ENCODE data around the gene POM121.
"Not testable (repeated sequence)": the region's sequence is repeated elsewhere in the genome, so short reads cannot be mapped to it uniquely, and the experiment has no call there.

The POM121 gene

DNA sequence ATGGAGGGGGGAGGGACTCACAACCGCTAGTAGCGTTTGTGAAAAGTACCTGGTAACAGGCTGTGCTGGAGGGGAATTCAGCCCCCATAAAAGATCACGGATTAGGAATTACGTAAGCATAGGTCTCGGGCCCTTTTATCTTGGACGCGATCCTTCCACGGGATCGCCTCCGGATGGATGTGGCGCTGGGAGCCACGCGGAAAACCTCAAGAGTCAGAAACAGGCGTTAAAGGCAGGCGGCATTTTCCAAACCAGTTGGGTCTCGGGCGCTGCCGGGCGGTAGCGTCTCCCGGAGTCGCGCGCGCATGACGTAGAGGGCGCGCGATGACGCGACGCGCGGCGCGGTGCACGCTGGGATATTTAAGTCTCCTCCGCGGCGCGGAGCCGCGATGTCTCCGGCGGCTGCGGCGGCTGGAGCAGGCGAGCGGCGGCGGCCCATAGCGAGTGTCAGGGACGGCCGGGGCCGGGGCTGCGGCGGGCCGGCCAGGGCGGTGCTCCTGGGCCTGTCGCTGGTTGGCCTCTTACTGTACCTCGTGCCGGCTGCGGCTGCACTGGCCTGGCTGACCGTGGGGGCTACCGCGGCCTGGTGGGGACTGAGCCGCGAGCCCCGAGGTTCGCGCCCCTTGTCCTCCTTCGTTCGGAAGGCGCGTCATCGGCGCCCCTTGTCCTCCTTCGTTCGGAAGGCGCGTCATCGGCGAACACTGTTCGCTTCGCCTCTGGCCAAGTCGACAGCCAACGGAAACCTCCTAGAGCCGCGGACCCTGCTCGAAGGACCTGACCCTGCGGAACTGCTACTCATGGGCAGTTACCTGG, at the start of gene POM121:
Gene POM121, plus strand, starts transcription at position 363 of the 813 bp plus-strand sequence. Its CDS starts 27 bp downstream, at position 390.
- peak; percentile 79 for DNase-seq

DNA sequence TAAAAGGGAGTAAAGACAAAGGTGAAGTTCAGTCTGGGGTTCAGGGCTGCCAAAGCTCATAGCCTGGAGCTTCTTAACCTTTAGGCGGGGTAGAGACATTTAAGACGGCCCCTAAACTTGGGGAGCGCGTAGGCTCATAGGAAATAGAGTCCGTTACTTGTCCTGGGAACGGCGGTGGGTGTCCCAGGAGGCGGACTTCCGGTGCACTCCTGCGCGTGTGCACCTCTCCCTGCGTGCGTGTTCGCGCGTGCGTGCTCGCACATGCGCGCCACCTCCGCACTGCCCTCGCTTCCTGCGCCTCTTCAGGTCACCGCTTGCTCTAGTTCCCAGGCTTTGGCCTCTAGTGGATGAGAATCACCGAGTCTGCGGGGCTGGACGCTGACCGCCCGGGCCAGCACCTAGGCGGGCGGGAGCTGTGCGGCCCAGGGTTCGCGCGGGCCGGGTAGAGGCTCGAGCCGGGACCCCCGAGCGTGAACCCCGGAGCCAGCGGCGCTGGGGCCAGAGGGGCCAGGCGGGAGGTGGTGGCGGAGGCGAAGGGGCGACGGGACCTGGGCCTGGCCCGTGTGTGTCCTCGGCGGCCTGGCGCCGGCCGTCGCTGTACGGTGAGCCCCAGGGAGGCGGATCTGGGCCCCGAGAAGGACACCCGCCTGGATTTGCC, 45.7 kb upstream of the POM121 start:
- peak; percentile 65 for DNase-seq

DNA sequence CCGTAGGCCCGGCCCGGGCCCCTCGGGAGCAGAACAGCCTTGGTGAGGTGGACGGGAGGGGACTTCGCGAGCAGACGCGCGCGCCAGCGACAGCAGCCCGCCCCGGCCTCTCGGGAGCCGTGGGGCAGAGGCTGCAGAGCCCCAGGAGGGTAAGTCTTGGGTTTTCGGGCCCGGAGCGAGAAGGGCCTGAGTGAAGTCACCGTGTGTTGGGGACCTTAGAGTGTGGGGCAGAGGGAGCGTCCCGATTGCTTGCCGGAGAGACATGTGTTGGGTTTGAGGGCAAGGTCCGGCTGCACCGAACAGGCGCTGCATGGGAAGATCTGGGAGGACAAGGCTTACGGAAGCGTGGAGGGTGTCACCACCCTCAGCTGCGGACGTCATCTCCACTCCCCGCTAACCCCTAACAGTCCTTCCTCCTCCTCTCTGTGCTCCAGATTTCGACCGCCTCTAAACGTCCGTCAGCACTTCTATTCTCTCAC, 45.1 kb upstream of the POM121 start:
- peak; percentile 39 for DNase-seq

DNA sequence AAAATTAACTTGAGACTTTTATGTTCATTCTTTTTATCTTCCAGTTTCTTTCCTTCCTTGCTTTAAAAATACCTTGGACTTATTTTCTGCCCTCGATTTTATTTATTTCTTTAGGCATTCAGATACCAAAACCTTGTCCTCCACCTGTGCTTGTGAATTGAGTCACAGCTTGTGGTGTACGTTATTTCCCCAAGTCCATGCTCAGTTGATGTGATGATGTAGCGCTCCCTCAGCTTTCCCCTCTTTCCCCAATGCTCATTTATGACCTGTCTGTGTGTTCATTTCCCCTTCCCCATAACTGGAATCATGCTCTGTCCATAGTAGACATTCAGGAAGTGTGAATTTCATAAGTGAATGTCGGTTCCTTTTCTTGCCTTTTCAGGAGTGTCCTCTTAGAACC, 33.1 kb upstream of the POM121 start:
- not testable (repeated sequence) for DNase-seq

DNA sequence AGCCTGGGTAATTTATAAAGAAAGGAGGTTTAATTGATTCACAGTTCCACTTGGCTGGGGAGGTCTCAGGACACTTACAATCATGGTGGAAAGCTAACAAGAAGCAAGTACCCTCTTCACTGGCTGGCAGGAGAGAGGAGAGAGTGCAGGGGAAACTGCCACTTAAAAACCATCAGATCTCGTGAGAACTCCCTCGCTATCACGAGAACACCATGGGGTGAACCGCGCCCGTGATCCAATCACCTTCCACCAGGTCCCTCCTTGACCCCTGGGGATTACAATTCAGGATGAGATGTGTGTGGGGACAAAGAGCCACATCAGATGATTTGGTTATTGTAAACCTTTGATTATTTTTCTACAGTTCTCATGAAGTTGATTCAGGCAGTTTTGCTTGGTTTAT, 20.2 kb upstream of the POM121 start:
- not testable (repeated sequence) for DNase-seq

DNA sequence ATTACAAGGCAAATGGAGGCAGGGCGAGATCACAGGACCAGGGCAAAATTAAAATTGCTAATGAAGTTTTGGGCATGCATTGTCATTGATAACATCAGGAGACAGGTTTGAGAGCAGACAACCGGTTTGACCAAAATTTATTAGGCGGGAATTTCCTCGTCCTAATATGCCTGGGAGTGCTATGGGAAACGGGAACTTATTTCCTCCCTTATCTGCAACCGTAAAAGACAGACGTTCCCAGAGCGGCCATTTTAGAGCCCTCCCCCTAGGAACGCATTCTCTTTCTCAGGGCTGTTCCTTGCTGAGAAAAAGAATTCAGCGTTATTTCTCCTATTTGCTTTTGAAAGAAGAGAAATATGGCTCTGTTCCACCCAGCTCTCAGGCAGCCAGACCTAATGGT, 16.5 kb upstream of the POM121 start:
- not testable (repeated sequence) for DNase-seq

DNA sequence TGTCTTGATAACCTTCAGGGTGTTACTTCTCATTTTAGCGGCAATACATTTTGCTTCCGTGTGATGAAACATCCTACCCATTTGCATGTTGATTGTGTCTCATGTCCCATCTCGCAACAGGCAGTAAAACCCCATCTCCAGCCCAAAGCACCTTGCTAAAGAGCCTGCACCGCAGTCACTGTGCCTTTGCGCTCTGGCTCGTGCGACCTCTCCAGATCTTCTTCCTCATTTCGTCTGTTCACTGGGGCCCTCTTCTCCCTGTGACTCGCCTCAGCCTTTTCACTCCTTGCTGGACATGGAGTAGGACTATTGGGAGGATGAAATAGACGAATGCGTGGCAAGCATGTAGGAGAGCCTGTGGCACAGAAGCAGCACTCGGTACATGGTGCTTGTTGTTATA, 13.5 kb upstream of the POM121 start:
- DNase-seq: not testable (repeated sequence)

DNA sequence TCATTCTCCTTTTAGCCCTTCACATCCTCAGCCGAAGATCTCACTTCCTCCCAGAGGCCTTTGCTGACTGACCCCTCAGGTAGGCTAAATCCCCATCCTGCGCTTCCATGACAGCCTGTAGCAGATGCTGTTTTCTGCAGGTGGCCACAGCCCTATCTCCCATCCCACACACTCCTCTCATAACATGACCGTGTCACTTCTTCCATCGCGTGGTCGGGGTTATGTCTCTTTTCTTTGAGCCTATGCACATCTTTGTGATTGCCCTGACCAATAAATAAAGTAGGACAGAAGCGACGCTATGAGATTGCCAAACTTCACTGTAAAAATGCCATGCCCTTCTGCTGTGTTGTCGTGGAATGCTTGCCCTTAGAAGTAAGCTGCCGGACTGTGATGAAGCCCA, 11.1 kb upstream of the POM121 start:
- DNase-seq: not testable (repeated sequence)

DNA sequence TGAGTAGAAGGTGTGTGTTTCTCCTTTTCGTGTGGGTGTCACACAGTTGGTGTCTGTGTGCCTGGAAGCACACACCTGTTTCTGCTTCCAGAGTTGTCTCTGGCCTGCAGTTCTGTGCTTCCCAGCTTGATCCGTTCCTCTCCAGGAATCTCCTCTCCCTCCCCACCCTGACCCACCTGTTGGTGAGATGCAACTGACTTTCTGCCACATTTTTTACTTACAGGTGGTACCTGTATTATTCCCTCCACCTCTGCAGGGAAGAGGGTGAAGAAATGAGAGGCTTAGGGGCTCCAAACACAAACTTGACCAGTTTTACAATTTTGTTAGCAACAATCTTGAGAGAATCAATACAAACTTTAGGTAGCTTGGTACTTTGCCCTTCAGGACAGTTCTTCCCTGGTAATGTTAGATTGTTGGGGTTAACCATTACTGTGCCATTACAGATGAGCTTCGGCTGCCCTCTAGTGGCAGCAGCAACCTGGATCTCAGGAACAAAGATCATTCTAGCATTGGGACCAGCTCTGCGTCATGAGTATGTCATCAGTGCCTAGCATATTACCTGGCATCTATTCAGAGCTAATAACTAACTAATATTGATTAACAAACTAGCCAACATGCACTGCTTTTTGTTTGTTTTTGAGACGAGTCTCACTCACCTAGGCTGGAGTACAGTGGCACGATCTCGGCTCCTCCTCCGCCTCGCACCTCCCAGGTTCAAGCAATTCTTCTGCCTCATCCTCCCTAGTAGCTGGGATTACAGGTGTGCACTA, 10.0 kb upstream of the POM121 start:
- peak; percentile 55 for DNase-seq

DNA sequence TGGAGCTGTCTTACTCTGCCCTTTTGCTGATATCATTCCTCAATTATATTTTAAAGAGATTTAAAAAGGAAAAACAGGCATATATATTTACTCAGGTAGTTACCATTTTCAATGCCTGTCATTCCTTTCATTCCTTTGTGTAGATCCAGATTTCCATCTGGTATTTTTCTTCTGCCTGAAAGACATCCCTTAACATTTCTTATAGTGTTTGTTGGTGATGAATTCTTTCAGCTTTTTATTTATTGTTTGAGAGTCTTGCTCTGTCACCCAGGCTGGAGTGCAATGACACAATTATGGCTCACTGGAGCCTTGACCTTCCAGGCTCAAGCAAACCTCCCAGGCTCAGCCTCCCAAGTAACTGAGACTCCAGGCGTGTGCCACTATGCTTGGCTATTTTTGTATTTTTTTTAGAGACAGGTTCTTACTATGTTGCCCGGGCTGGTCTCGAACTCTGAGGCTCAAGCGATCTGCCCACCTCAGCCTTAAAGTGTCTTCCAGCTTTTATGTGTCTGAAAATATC, 5.6 kb upstream of the POM121 start:
- no peak for DNase-seq

DNA sequence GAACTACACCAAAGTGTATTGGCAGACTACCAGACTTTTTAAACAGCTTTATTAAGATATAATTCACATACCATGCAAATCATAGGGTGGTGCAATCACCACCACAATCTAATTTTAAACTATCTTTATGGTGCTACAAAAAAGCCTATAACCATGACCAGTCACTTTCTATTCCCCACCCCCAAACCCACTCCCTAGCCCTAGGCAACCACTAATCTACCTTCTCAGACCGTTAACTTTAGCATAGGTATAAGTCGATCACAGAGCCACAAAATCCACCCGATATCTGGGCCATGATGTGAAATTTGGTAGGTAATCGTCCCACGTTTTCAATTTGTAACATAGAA, 536 bp upstream of the POM121 start:
- DNase-seq: no peak

DNA sequence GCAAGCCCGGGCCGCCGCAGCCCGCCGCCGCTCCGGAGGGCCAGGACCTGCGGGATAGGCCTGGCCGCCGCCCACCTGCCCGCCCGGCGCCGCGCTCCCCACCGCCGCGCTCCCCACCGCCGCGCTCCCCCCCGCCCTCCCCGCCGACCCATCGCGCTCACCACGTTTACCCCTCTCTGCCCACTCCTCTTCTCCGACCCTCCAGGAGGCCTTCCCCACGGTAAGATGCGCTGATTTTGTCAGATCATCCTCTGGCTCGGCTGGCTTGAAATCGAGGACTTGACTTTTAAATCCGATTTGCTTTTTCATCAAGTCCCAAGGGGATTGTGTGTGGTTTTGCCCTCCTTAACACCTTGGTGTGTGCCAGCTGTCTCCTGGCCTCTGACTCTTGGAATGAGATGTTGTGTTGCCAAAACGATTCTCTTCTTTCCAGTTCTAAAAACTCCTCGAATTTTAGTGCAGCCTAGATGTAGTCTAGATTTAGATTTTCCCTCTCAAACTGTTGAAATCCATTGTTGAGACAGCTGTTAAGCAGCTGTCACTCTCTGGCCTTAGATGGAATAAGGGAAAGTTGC, 738 bp downstream of the POM121 start:
- no peak for DNase-seq

DNA sequence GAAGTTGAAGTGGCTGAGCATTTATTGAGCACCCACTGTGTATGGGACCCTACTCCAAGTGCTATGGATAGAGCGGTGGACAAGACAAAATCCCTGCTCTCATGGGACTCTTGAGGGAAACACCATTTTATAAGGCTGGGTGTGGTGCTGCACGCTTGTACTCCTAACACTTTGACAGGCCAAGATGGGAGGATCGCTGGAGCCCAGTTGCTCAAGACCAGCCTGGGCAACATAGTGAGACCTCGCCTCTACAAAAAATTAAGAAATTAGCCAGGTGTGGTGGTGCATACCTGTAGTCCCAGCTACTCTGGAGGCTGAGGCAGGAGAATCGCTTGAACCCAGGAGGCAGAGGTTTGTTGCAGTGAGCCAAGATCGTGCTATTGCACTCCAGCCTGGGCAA, 2.9 kb downstream of the POM121 start:
- DNase-seq: not testable (repeated sequence)

DNA sequence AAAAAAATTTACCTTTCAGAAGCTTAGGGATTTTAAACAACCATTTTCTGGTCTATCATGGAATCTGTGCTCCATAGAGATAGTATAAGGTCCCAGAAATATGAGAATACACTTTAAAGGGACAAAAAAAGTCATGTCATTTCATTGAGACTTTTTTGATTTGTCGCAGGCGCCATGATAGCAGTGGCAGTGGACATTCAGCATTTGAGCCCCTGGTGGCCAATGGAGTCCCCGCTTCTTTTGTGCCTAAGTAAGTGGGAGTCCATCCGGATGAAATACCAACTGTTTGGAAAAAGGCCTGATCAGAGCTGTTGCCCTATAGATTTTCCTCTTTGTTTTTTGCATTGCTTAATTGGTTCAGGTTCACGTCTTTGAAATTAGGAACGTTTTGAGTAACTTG, 3.3 kb downstream of the POM121 start:
- DNase-seq: not testable (repeated sequence)

DNA sequence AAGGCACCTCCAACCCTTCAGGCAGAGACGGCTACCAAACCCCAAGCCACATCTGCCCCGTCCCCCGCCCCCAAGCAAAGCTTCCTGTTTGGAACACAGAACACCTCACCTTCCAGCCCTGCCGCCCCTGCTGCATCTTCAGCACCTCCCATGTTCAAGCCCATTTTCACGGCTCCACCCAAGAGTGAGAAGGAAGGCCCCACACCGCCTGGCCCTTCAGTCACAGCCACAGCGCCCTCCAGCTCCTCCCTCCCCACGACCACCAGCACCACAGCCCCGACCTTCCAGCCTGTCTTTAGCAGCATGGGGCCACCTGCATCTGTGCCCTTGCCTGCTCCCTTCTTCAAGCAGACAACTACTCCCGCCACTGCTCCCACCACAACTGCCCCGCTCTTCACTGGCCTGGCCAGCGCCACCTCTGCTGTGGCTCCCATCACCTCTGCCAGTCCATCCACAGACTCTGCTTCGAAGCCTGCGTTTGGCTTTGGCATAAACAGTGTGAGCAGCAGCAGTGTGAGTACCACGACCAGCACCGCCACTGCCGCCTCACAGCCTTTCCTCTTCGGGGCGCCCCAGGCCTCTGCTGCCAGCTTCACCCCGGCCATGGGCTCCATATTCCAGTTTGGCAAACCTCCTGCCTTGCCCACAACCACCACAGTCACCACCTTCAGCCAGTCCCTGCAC, 17.3 kb downstream of the POM121 start:
- DNase-seq: not testable (repeated sequence)

DNA sequence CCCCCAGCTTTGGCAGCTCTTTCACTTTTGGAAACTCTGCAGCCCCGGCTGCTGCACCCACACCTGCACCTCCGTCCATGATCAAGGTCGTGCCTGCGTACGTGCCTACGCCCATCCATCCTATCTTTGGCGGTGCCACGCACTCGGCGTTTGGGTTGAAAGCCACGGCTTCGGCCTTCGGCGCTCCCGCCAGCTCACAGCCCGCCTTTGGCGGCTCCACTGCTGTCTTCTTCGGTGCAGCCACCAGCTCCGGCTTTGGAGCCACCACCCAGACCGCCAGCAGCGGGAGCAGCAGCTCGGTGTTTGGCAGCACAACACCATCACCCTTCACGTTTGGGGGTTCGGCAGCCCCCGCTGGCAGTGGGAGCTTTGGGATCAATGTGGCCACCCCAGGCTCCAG, 18.1 kb downstream of the POM121 start:
- DNase-seq: not testable (repeated sequence)

DNA sequence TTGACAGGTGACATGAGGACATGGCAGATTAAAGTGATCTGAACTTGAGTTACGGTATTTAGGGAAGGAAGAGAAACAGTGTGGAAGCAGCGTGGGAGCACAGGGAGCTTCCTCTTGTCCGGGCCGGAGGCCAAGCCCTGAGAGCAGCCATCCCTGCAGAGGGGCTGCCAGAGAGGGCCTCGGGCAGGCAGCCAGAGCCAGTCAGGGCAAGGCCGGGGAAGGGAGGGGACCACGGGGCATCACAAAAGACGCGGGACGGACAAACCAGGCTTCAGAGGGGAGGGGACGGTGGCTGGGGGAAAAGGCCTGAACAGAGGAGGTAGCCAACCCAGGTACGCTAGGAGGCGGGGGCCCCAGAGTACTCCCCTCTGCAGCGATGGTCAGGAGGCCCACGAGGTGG, 20.0 kb downstream of the POM121 start:
- DNase-seq: not testable (repeated sequence)

DNA sequence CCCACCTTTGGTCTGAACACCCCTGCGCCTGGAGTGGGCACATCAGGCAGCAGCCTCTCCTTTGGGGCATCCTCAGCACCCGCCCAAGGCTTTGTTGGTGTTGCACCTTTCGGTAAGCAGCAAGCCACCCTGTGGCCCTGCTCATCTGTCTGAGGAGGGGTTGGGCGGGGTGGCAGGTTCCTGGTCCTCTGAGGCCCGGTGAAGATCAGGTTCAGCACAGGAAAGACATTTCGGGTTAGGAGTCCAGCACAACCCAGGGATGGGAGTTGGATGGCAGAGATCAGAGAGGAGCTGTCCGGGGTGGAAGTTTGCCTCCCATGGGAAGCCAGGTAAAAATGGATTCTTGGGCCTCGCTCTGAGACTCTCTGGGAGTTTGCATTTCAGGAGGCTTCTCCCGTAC, 20.7 kb downstream of the POM121 start:
- not testable (repeated sequence) for DNase-seq

DNA sequence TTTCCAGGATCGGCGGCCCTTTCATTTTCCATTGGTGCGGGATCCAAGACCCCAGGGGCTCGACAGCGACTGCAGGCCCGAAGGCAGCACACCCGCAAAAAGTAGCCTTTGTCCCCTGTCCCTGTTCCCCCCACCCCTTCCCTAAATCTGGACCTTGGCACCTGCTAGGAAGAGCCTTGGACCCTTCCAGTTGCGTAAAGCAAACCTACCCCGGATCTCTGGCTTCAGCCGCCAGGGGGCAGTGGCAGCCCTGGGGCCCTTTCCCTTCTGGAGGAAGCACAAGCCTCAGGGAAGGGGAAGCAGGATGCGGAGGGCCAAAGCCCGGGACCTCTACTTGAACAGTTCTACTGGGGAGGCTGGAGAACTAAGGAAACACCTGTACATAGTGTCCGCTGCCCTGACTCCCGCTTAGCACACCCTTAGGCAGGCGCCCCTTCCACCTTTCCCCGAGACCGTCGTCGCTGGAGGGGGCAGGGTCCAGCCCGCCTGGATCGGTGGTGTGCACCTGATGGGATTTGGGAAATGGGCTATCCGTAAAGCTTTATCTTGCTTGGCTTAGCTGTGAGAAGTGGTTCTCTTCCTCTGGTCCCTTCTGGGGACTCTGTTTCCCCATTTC, 21.3 kb downstream of the POM121 start:
- not testable (repeated sequence) for DNase-seq

DNA sequence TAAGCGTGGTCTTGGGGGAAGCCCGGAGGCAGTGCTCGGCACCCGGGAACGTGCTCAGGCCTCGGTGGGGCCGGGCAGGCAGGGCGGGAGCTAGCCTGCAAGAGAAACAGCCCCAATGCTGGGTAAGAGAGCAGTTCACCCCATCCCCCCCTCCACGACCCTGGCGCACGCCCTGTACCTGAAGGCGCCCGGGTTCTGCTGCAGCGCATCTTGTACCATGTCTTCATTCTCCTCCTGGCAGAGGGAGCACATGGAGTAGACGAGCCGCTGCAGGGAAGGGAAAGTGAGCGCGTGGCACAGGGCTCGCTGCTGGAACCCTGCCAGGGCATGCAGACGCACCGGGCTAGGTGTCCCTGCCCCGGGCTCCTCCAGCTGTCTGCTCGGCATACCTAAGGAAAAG, 23.8 kb downstream of the POM121 start:
- not testable (repeated sequence) for DNase-seq

DNA sequence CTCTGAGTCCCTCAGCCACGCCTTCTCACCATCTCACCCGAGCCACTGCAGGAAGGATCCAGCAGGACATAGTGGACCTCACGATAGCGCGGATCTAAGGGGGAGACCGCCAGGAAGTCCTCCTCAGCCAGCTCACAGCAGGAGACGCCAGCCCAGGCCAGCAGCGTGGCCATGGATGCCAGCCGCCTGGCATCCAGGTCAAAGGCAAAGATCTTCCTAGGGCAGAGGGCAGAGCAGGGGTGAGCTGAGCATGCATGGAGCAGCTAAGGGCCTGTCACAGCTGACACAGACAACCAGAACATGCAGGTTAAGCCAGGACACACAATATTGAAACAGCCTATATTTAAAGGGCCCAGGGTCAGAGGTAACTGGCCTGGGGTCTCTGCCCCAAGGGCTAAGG, 24.4 kb downstream of the POM121 start:
- DNase-seq: not testable (repeated sequence)

DNA sequence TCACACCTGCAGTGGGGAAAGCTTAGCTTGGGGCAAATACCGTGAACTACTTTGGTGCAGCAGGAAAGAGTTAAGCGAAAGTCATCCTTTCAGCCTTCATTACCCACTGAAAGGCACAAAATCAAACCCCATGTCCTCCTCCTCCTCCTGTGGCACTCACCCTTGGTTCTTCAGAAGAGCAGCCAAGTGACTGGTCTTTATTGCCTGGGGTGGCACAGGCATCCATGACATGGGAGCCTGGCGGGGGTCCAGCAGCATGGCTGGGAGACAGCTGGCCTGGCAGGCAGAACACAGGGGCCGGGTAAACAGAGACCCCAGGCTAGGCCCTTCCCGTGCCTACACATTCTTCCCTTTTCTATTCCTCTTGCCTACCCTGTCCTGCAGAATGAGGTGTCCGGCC, 24.8 kb downstream of the POM121 start:
- not testable (repeated sequence) for DNase-seq

Data from stimulated activated CD4-positive, alpha-beta T cell treated with anti-CD3 and anti-CD28 coated beads, Interleukin-12 subunit alpha, Interleukin-12 subunit beta, amount 100 ng/mL, for 4 hours (primary cell).